ENCODE data around the gene ZPBP2.
"Not testable (repeated sequence)": the region's sequence is repeated elsewhere in the genome, so short reads cannot be mapped to it uniquely, and the experiment has no call there.

Gene ZPBP2
- total RNA-seq, result 0.12 to 0.56 reads per million in 2 experiments

- DNase-seq (ENCODE audit: low read depth), result peak; percentile 28
These were observed at the start of gene ZPBP2 for GRCh38 chr17:39867880-39868553. TSS of gene ZPBP2 (plus strand) at chr17:39868202. CDS start at chr17:39868355, 153 bp downstream.

- peak; percentile 15 for DNase-seq (ENCODE audit: low read depth)
These were observed 49.5 kb upstream of the ZPBP2 start for GRCh38 chr17:39818358-39819000.

- no peak for DNase-seq (ENCODE audit: low read depth)
These were observed 47.5 kb upstream of the ZPBP2 start for GRCh38 chr17:39820541-39820940.

- DNase-seq (ENCODE audit: low read depth), result no peak
These were observed 47.0 kb upstream of the ZPBP2 start for GRCh38 chr17:39820987-39821386.

- no peak for DNase-seq (ENCODE audit: low read depth)
These were observed 46.0 kb upstream of the ZPBP2 start for GRCh38 chr17:39822051-39822451.

GRCh38 chr17:39823407-39824054 is 44.5 kb upstream of the ZPBP2 start:
- no peak for DNase-seq (ENCODE audit: low read depth)

GRCh38 chr17:39826334-39826733 is 41.7 kb upstream of the ZPBP2 start:
- no peak for DNase-seq (ENCODE audit: low read depth)

- DNase-seq (ENCODE audit: low read depth), result no peak
These were observed 39.6 kb upstream of the ZPBP2 start for GRCh38 chr17:39828443-39828842.

- no peak for DNase-seq (ENCODE audit: low read depth)
These were observed 36.4 kb upstream of the ZPBP2 start for GRCh38 chr17:39831588-39831987.

GRCh38 chr17:39834017-39834416 is 34.0 kb upstream of the ZPBP2 start:
- no peak for DNase-seq (ENCODE audit: low read depth)

- DNase-seq (ENCODE audit: low read depth), result no peak
These were observed 32.8 kb upstream of the ZPBP2 start for GRCh38 chr17:39835038-39835786.

GRCh38 chr17:39836117-39836516 is 31.9 kb upstream of the ZPBP2 start:
- no peak for DNase-seq (ENCODE audit: low read depth)

GRCh38 chr17:39838057-39838456 is 29.9 kb upstream of the ZPBP2 start:
- no peak for DNase-seq (ENCODE audit: low read depth)

- DNase-seq (ENCODE audit: low read depth), result no peak
These were observed 29.2 kb upstream of the ZPBP2 start for GRCh38 chr17:39838784-39839183.

- no peak for DNase-seq (ENCODE audit: low read depth)
These were observed 26.8 kb upstream of the ZPBP2 start for GRCh38 chr17:39841134-39841683.

GRCh38 chr17:39845052-39845846 is 22.8 kb upstream of the ZPBP2 start:
- no peak for DNase-seq (ENCODE audit: low read depth)

- DNase-seq (ENCODE audit: low read depth), result no peak
These were observed 21.8 kb upstream of the ZPBP2 start for GRCh38 chr17:39846205-39846604.

- peak; percentile 14 for DNase-seq (ENCODE audit: low read depth)
These were observed 19.4 kb upstream of the ZPBP2 start for GRCh38 chr17:39848600-39848999.

GRCh38 chr17:39850186-39850585 is 17.8 kb upstream of the ZPBP2 start:
- DNase-seq (ENCODE audit: low read depth), result not testable (repeated sequence)

- DNase-seq (ENCODE audit: low read depth), result no peak
These were observed 15.8 kb upstream of the ZPBP2 start for GRCh38 chr17:39852239-39852638.

- no peak for DNase-seq (ENCODE audit: low read depth)
These were observed 13.1 kb upstream of the ZPBP2 start for GRCh38 chr17:39854909-39855308.
